ENCODE data around the gene PTTG1IP. TPM values are rescaled to one million over a fixed set of nuclear protein-coding genes. Genes with fewer than 3 reads are reported as not detected.

The PTTG1IP gene
- total and polyA plus RNA-seq, 2 of the 13 experiments (the other 11 are each of a cell fraction or from before 2014, with no cell fraction given): 161 to 700 TPM

DNA sequence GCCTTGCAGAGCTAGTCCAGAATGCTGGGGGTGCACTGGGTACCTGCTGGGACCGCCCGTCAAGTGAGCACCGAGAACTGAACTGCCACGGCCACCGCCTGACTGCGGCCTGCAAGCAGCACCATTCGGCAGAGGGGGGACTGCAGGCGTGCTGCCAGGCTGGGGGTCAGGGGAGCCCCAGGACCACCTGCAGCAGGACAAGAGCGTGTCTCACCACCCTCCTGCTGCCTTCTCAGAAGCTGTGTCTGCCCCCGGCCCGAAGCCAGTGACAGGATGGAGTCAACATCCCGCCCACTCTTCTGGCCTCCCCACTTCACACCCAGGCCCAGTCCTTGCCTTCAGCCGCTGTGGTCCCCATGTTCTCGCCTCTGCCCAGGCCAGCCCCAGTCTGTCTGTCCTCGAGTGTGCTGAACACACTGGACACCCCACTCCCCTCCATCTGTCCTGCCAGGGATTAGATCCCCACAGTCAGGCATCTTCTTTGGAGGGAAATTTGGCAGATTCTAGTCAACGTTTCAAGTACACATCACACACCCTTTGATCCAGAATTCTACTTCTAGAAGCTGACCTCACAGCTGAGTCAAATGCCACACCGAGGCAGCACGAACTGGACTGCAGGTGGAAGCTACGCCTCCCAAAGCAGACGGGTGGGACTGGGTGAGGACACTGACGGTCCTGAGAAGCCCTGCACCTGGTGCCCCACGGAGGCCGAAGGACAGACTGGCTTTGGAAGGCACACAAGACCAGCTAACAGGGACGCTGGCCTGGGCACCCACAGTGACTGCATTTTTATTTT, 26.0 kb downstream of the PTTG1IP start (continued):
- TF ChIP-seq ZBTB21 (CRISPR knock-in tag; IDR thresholded peaks at IDR 0.05) (no peak), GFI1 (CRISPR knock-in tag; IDR thresholded peaks at IDR 0.05; ENCODE audit: borderline replicate concordance) (no peak), MYNN (CRISPR knock-in tag; IDR thresholded peaks at IDR 0.05; ENCODE audit: low read depth) (no peak), KLF9 (CRISPR knock-in tag; IDR thresholded peaks at IDR 0.05; ENCODE audit: low read depth) (no peak), SYNCRIP (IDR thresholded peaks at IDR 0.05; ENCODE audit: insufficient read depth, low read depth, low read length) (no peak), MTA1 (CRISPR knock-in tag; IDR thresholded peaks at IDR 0.05; ENCODE audit: borderline replicate concordance) (no peak), HOXD1 (CRISPR knock-in tag; IDR thresholded peaks at IDR 0.05) (no peak), HNF4G (IDR thresholded peaks at IDR 0.05; ENCODE audit: borderline replicate concordance, low read depth, low read length) (no peak), HNF4G (CRISPR knock-in tag; IDR thresholded peaks at IDR 0.05; ENCODE audit: borderline replicate concordance, low read depth) (no peak), NBN (conservative IDR thresholded peaks at IDR 0.05) (no peak), SP5 (CRISPR knock-in tag; IDR thresholded peaks at IDR 0.05; ENCODE audit: borderline replicate concordance, low read depth) (no peak)
- TF ChIP-seq, protein P1, sequence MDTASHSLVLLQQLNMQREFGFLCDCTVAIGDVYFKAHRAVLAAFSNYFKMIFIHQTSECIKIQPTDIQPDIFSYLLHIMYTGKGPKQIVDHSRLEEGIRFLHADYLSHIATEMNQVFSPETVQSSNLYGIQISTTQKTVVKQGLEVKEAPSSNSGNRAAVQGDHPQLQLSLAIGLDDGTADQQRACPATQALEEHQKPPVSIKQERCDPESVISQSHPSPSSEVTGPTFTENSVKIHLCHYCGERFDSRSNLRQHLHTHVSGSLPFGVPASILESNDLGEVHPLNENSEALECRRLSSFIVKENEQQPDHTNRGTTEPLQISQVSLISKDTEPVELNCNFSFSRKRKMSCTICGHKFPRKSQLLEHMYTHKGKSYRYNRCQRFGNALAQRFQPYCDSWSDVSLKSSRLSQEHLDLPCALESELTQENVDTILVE (CRISPR knock-in tag; IDR thresholded peaks at IDR 0.05): no peak; the same call in 1 of the 2 replicates
- TF ChIP-seq, protein P2, sequence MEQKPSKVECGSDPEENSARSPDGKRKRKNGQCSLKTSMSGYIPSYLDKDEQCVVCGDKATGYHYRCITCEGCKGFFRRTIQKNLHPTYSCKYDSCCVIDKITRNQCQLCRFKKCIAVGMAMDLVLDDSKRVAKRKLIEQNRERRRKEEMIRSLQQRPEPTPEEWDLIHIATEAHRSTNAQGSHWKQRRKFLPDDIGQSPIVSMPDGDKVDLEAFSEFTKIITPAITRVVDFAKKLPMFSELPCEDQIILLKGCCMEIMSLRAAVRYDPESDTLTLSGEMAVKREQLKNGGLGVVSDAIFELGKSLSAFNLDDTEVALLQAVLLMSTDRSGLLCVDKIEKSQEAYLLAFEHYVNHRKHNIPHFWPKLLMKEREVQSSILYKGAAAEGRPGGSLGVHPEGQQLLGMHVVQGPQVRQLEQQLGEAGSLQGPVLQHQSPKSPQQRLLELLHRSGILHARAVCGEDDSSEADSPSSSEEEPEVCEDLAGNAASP (CRISPR knock-in tag; IDR thresholded peaks at IDR 0.05; ENCODE audit: borderline replicate concordance): no peak
- TF ChIP-seq, protein P3, sequence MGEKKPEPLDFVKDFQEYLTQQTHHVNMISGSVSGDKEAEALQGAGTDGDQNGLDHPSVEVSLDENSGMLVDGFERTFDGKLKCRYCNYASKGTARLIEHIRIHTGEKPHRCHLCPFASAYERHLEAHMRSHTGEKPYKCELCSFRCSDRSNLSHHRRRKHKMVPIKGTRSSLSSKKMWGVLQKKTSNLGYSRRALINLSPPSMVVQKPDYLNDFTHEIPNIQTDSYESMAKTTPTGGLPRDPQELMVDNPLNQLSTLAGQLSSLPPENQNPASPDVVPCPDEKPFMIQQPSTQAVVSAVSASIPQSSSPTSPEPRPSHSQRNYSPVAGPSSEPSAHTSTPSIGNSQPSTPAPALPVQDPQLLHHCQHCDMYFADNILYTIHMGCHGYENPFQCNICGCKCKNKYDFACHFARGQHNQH (CRISPR knock-in tag; IDR thresholded peaks at IDR 0.05): no peak
- TF ChIP-seq, protein P4, sequence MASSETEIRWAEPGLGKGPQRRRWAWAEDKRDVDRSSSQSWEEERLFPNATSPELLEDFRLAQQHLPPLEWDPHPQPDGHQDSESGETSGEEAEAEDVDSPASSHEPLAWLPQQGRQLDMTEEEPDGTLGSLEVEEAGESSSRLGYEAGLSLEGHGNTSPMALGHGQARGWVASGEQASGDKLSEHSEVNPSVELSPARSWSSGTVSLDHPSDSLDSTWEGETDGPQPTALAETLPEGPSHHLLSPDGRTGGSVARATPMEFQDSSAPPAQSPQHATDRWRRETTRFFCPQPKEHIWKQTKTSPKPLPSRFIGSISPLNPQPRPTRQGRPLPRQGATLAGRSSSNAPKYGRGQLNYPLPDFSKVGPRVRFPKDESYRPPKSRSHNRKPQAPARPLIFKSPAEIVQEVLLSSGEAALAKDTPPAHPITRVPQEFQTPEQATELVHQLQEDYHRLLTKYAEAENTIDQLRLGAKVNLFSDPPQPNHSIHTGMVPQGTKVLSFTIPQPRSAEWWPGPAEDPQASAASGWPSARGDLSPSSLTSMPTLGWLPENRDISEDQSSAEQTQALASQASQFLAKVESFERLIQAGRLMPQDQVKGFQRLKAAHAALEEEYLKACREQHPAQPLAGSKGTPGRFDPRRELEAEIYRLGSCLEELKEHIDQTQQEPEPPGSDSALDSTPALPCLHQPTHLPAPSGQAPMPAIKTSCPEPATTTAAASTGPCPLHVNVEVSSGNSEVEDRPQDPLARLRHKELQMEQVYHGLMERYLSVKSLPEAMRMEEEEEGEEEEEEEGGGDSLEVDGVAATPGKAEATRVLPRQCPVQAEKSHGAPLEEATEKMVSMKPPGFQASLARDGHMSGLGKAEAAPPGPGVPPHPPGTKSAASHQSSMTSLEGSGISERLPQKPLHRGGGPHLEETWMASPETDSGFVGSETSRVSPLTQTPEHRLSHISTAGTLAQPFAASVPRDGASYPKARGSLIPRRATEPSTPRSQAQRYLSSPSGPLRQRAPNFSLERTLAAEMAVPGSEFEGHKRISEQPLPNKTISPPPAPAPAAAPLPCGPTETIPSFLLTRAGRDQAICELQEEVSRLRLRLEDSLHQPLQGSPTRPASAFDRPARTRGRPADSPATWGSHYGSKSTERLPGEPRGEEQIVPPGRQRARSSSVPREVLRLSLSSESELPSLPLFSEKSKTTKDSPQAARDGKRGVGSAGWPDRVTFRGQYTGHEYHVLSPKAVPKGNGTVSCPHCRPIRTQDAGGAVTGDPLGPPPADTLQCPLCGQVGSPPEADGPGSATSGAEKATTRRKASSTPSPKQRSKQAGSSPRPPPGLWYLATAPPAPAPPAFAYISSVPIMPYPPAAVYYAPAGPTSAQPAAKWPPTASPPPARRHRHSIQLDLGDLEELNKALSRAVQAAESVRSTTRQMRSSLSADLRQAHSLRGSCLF (CRISPR knock-in tag; IDR thresholded peaks at IDR 0.05; ENCODE audit: borderline replicate concordance): no peak
- TF ChIP-seq, protein P5, sequence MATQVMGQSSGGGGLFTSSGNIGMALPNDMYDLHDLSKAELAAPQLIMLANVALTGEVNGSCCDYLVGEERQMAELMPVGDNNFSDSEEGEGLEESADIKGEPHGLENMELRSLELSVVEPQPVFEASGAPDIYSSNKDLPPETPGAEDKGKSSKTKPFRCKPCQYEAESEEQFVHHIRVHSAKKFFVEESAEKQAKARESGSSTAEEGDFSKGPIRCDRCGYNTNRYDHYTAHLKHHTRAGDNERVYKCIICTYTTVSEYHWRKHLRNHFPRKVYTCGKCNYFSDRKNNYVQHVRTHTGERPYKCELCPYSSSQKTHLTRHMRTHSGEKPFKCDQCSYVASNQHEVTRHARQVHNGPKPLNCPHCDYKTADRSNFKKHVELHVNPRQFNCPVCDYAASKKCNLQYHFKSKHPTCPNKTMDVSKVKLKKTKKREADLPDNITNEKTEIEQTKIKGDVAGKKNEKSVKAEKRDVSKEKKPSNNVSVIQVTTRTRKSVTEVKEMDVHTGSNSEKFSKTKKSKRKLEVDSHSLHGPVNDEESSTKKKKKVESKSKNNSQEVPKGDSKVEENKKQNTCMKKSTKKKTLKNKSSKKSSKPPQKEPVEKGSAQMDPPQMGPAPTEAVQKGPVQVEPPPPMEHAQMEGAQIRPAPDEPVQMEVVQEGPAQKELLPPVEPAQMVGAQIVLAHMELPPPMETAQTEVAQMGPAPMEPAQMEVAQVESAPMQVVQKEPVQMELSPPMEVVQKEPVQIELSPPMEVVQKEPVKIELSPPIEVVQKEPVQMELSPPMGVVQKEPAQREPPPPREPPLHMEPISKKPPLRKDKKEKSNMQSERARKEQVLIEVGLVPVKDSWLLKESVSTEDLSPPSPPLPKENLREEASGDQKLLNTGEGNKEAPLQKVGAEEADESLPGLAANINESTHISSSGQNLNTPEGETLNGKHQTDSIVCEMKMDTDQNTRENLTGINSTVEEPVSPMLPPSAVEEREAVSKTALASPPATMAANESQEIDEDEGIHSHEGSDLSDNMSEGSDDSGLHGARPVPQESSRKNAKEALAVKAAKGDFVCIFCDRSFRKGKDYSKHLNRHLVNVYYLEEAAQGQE (IDR thresholded peaks at IDR 0.05; ENCODE audit: borderline replicate concordance in 1 of 2, low read depth in 1 of 2, low read length in 2 of 2): no peak

Measured in HepG2 (cell line).